Midbrain (tissue), 1 donor: ENCODE results near the gene SLC9C1.

ENCODE experiments used
- DNase-seq: peaks from one replicate; lab custom pipeline; 2025; lab: John Stamatoyannopoulos, UW

The SLC9C1 gene

DNA sequence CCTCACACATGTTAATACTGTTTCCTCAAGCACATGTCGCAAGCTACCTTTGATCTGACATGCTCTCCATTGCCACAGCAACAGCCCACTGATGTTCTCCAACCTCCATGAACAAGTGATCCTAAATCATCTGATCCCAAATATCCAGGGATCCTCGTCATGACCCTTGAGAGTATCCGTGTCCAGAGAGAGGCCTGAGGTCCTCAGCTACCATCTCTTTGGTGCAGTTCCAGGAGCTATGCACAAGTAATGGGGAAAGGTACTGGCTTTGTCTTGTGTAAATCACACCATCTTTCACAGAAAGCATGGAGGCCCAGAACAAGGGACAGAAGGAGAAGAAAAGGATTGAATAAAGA lies 163.4 kb downstream of the SLC9C1 start:
- no peak for DNase-seq

DNA sequence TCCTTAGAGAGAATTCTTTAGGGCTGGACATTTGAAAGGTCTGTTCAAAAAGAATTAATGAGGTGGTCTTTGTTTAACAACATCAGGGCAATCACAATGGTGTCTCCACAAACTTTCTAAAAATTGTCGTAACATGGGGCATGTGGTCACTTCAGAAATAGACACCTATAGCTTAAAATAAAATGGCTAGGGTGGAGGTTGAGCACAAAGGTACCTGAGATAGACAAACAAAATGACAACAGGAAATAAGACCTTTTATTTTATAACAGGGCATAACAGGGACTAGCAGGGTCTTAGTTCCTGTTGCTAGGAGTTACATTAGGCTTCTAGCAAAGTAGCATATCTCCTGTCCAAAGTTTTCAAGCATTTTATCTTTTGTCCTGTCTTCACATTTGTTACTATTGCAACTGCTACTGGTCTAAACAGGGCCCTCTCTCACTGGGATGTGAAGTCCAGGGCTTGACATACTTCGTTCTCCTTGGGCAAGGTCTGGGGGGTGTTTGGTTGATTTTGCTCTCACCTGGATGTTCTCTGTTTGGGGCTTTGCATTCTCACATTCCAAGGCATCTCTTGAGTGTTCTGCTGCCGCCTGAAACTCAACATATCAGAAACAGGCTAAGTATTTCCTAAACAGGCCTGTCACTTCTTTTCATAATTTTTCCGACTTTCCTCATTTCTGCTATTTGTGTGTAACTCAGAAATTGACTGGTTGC lies 163.9 kb downstream of the SLC9C1 start:
- no peak for DNase-seq

DNA sequence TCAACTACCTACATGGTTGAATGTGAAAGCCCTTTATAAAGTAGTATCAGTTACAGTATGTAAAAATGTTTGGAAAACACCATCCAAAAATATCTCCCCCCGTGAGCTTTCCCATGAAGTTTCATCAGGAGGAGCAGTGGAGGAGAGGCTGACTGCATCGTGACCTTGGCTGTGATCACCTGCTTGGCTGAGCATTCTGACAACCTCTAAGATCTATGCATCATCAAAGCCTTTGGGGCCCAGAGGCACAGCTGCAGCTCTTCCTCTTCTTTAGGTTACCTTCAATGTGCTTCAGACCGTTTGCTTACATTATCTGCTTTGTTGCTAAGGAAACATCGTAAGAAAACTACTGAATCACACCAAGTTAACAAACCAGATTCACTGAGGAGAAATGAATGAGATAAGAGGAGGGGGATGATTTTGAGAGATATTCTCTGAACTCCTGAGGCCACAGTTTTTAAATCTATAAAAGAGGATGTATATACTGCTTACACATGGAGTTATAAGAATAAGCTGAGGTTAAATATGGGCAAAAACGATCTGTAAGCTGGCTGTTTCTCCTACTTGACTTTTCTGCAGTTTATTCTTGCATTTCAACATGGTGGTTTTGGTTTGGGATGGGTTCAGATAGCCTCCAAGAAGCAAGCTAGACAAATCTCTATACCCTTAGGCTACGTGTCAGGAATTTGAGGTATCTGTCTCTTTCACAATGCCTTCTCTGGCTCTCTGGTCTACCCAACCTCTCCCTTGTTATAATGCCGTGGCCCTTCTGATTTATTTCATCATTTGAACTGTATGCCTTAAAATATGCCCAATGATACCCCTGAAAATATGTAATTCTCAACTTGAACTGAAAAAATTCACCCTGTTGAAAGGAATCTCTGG lies 164.9 kb downstream of the SLC9C1 start:
- no peak for DNase-seq

DNA sequence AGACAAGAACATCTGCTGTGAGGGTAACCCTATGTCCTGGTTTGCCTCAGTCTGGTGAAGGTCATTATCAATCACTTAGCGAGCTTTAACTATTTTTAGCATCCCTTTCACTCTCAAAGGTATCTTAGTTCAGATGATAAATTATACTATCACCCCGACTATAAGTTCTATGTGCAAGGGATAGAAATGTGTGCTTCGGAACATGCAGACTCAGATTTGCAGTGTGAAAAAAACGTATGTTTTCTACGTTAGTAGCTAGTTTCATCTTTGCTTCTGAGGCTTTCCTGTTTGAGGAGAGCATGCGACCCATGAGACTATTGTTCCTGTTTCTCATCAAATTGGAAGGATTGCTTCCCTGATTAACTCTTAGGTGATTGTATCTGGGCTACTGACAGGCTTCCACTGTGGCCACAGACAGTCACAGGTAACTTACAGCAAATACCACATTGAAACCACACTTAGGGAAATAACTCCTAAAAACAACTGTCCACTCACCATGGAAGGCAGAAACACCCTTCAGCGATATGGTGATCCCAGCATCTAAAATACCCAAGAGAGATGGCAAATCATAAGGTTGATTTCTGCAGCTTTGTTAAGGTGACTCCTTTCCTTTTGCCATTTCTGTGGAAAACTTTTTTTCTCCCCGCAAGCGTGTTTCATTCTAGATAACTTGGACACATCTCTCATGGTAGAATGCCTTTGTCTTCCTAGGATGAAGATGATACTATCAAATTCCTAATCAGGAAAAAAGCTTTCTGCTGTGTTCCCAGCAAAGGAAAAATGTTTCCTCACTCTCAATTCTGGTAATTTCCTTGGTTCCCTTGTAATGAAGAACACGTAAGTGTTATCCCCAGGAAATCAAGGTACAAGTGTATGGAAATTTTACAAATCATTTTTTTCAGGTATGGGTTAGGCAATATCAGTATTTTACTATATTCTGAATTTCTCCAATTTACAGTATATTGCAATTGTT lies 166.2 kb downstream of the SLC9C1 start:
- DNase-seq = no peak

DNA sequence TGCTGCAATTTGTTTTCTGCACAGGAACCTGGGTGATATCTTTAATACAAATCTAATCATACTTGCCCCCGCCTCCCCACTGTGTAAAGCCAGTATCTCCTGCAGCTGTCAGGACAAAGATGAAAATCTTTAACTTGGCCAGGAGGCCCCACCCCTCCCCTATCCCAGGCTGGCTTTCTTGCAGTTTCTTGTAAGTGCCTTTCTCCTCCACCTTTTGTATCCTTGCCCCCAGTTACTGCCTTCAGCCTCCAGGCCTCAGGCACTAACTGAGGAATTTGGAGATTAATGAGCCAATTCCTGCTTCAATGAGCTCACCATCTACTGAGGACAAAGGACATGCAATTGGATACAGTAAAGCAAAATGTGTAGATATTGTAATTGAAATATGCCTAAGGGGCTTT lies 167.5 kb downstream of the SLC9C1 start:
- no peak for DNase-seq

DNA sequence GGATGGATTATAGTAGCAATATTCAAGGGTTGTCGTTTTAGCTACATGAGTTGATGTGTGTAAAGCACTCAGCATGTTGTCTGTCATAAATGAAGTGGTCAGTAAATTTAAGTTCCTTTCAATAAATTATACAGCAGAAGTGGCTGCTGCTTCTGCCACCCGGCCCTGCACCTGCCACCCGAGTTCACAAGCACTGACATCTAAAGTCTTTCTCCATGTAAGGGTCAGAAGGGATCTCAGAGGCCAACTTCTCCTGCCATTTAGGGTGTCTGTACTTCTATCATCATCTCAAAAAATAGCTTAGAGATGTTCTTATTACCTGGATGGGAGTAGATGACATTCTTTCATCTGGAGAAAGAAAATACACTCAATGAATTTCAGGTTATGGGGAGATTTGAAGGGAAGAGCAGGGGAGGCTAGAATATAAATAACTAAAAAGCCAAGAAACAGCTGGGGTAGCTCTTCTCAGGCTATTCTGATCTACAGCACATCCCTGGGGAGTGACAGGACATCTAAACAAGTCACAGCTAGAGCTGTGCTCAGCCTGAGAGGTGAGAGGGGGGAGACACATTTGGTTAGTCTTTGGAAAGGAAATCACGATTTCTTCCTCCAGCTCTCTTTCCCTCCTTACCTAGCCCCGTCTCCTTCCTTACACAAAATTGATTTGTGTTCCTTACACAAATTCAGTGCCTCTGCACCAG lies 169.0 kb downstream of the SLC9C1 start:
- DNase-seq = no peak

DNA sequence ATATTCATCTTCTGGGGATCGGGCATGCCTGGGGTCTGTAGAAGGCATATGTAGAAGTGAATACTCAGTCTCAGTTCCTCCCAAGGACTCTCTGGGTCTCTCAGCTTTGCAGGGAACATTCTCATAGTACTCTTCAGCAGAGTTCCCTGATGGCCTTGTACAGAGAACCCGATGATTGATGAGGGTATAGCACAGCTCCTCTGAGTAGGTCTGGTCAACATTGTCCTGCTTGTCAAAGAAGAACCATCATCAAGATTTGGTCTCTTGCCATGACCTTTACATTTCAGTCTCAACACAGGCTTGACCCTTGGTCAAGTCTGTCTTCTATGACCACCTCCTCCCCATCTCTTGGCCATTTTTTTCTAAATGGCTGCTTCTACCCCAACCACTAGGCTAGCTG lies 170.5 kb downstream of the SLC9C1 start:
- DNase-seq = no peak

DNA sequence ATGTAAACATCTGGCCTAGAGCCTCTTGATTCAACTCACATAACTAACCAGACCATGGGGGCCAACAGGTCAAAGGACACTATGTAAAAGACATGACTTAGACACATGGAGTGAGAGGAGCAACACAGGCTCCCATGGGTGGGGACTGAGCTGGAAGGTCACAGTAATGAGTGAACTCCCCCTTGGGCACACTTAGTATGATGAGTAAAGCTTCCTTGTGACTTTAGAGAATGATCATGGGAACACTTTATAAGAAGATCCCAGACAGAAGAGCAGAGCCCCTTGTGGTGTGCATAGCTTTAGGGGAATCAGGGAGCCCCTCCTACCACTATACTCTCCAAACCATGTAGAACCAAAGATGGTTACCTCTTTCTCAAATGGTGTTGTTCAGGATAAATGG lies 171.1 kb downstream of the SLC9C1 start:
- DNase-seq = no peak

DNA sequence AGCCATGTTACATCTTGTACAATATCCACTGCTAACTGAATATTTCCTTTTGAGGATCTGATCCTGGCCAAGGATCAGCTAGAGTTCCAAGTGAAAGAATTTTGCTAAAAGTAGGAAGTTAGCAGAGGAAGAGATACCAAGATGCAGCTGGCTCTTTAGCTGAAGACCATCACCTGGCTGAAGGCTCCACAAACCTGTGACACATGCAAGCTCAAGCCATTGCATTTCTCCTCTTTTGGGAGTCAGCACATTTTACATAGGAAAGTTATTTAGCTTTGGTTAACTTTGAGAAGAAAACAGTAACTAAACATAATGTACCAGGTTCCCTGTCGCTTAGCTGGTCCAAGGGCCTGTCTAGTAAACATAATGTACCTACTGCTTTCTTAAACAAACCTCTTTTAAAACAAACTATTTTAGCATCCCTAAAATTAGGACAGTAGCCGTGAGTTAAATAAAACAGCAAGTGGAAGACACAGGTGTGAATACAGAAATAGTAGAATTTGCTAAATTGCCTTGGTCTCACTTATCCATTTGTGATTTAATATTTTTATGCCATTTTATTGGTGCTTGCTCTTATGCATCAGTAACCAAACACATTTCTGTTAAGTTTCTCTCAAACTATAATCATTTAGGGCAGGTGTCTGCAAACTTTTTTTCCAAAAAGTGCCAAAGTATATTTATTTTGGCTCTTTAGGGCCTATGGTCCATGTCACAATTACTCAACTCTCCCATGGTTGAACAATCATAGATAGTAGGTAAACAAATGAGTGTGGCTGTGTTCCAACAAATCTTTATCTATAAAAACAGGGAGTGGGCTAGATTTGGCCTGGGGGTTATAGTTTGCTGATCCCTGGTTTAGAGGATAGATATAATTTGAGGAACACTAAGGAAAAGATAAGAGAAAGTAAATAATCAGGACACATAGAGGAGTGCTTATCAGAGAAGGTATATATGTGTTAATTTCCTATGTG lies 172.2 kb downstream of the SLC9C1 start:
- DNase-seq = no peak

DNA sequence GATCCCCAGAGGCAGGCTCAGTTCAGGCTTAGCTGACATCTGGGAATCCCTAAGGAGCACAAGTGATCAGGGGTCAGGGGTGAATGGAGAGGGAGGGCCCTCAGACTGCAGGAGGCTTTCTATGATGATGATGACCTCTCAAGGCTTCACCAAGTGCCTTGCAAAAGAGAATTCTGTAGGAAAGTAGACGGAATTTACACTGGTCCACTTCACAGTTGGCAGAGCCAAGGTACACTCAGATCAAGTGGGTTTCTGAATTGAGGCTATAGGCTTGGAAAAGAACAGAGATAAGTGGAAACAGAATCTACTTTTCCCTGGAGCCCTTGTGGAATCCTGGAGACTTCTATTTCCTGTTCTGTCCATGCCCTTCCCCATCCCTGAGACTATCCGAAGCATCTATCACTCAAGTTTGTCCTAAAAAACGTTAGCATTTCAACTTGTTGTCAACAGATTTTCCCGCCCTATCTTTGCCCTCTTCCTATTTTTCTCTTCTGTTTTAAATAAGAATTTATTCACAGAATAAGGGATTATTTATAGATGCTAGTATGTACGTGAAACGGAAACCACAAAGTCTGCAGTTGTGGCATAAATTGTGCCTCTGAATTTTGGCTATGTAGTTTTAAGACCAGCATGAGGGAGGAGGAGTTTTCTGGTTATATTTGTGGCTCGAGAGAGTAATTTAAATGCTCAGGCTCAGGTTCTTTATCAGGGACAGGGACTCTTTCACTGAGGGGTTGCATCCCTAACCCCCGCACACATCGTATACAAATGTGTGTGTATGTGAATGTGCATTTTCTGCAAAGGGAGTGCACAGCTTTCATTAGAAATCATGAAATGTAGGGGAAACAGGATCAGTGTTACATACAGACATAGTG lies 173.8 kb downstream of the SLC9C1 start:
- DNase-seq = no peak

DNA sequence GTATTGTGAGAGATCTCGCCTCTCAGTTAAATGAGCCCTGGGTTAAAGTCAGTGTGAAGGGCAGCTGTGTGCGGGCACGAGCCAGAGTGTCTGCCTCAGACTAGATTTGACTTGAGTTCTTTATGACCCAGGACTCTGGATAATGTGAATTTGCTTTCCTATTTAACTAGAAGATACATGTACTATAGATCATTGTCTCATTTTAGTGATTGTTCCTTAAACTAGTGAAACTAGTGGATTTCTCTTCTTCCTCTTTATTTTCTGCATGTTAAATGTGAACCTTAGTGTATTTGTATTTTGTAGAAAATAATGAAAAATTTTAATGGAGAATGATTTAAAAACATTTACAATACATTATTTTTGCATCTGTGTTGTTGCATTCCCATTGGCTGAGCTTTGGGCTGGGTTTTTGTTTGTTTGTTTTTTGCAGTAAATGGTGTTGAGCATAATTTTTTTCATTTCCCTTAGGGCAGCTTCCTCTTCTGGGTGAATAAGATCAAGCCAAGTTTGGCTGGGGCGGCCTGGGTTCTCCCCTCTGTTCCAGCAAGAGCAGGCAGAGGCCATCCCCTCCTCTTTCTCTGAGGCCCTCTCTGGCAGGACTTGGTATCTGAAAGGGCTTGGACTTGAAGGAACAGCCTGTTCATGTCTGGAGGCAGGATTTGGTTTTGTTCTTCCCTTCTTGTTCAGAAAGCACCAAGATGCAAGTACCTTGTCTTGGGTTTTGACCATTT lies 176.0 kb downstream of the SLC9C1 start:
- DNase-seq = peak; percentile 10

DNA sequence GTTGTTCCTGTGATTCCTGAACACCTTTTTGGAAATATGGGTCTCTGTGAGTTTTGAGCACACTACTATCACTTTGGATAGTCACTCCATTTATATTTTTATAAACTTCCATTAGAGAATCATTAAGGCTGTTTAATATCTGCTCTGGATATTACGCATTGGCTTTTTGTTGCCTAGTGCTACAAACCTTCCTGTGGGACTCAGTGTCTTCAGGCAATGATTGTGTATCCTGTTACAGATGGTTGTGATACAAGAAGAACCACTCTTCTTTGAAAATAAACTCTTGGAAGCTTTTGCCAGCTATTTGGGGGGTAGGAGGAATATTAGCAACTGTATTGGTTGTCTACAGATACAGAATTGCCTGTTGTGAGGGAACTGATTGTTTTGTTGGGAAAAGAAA lies 176.6 kb downstream of the SLC9C1 start:
- no peak for DNase-seq

DNA sequence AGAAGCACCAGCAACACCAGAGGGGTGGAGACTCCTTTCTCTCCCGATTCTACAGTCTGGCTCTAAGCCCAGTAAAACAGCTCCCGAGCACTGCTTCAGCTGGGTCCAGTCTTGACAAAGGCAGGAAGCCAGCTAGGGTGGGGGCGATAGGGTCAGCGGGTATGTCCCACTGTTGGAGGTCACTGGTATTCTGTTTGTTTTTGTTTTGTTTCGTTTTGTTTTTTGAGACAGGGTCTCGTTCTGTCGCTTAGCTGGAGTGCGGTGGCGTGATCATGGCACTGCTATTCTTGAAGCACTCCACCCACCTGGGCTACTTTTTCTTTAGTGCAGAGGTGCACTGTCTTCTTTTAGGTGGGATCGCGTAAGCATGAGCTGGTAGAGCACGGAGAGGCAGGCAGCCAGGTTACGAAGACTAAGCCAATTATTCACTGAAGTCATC lies 177.2 kb downstream of the SLC9C1 start:
- DNase-seq = no peak

DNA sequence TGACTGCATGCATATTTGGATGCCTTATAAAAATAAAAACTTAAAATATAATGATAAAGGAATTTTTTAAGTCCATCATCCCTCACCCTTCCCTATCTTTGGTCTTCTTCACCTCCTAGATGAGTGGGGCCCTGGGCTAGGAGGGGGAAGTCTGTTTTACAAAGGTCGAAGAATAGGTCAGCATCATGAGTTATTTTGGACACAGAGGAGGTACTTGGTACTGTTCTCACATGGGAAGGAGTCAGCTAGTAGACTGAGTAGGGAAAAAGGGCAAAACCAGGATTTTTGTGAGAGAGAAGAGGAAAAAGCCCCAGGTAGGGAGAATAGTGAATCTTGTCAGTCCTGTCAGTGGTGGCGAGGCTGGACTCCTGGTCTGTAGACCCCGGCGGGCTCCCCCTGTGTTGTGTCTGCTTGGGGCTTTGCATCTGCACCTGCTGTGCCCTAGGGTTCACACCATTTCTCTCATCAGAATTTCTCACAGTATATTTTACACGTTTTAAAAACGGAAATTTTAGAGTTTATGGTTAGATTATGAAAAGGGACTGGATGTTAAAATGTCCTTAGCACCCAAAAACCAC lies 178.1 kb downstream of the SLC9C1 start:
- DNase-seq = no peak

DNA sequence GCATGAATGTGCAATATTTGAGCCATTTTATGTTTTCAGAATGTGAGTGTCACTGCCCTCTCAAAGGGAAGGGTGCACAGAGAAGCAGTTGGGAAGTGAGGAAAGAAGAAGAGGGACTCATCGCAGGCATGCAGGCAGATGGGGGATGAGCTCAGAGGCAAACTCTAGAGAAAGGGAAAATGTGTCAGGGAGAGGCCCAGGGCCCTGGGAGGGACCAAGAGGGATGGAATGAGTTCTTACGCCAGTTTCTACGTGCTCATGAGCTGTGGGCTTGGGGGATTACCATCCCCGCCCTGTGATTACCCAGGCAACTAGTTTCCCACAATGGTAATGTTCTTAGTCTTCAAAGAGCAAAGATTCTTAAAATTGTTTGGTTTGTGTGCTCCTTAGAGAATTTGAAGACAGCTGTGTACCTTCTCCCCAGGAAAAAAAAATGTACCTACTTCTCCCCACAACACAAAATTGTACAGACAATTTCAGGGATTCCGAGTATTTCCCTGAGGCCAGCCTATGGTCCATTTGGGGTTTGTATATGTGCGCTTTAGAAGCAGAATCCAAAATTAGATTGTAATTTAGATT lies 178.8 kb downstream of the SLC9C1 start:
- no peak for DNase-seq

DNA sequence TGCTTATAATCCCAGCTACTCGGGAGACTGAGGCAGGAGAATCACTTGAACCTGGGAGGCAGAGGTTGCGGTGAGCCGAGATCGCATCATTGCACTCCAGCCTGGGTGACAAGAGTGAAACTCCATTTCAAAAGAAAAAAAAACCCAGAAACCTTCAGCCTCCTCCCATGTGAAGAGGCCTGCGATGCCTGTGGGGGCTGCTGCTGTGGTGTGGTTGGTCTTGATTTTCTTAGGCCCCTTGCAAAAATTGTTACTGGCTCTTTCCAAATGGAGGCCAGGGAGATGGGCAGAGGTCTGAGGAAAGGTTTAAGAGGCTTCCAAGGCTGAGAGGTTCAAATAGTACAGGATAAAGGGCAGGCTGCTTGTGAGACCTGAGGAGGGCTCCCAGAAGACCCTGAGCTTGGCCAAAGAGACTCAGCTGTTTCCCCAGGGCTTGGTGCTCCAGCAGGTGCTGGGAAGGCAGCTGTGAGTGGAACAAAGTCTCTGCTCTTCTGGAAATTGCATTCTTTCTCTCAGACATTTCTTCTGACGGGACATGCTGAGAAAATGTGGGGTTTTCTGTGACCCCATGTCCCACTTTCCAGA lies 179.3 kb downstream of the SLC9C1 start:
- DNase-seq = no peak

DNA sequence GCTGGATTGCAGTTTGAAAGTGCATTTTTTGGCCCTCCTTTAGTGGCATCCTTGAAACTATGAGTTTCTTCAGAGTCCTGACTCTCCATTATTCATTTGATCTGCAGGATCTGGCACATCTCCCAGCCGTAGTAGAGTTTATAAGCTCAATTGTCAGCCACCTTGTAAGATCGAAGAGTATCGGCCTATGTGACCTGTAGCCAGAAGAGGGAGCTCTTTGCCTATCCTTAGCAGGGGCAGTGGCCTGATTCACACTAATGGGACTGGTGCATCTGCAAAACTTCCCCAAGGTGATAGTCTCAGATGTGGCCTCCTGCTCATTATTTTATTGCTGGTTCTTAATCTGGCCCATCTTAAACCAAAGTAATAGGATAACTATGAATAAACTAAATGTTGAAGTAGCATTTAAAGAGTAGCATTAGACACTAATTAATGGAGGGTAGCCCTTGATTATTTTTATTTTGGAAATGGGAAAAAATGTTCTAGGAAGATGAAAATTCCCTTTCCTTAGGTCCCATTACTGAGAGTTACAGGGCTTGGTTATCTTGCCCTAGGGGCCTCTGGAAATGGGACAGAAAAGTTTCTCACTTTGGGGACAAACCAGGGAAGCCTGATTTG lies 182.1 kb downstream of the SLC9C1 start:
- peak; percentile 58 for DNase-seq
